Embryonic facial prominence (tissue), 1 donor: ENCODE measurements around the gene DNAH9.

ENCODE experiments used
- DNase-seq: peaks from one replicate; pipeline ENCODE4 v3.0.0-alpha.2; 2016; ENCODE audit errors: extremely low spot score

Gene DNAH9

GRCh38 chr17:11610999-11611566 is 12.8 kb downstream of the DNAH9 start:
- DNase-seq, result no peak

- no peak for DNase-seq
Measured at GRCh38 chr17:11612956-11613355, 14.7 kb downstream of the DNAH9 start.

DNA sequence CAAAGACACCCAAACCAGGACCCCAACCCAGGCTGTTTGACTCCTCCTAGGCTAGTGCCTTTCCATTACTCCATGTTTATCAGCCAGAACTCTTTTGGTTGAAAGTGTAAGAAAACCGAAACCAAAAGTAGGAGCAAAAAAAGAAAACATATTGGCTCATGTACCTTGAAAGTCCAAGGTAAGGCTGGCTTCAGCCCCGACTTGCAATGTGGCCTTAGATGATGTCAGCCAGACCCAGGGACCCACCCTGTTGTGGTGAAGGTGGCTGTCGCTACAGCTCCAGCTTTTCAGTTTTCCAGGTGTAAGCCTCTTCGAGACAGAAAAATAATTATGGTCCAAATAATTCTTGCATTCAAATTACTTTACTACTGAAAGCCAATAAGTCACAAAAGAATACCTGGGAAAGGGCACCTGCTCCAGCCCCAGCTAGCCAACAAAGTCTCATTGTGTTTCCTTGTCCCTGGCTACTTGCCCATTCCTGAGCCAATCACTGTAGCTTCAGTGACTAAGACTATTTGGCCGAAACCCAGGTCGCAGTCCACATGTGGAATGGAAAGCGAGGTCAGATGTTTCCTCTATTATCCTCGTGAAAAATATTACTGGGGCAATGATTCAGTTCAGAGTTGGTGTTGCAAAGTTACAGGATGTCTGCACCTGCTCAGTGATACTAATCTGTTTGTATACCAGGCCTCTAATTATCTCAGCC is 20.7 kb downstream of the DNAH9 start:
- DNase-seq, result no peak

DNA sequence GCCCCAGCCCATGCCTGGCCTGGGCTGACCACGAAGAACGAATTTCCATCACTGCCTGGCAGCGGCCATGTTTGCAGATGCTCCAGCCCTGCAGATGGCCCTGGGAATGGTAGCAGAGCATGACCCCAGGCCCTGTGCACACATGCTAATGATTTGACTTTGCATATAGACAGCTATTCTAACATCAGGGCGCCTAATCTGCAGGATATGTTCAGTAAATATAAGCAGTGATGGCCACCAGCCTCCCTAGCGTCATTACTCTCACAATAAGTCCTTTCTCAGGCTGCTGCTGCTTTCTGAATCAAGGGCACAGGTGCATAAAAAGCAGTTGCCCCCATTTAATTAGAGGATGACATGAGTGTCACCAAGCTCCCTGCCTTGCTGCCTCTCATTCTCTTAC is 24.2 kb downstream of the DNAH9 start:
- DNase-seq, result no peak

DNA sequence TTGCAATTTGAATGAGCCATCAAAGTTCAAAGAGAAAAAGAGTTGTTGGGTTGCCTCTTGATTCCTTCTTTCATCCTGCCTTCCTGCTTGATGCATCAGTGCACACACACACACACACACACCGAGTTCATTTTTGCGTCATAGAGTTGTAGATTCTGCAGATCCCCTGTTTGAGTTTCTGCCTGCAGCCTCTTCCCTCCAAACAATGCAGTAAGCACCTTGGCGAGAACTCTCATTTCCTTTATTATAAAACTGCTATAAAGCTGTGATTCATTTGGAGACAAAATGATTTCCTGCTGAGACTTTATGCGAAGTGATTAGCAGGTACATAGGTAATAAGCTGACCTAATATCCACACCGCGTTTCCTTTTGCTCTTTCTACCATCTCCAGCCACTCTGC is 26.7 kb downstream of the DNAH9 start:
- DNase-seq, result no peak

DNA sequence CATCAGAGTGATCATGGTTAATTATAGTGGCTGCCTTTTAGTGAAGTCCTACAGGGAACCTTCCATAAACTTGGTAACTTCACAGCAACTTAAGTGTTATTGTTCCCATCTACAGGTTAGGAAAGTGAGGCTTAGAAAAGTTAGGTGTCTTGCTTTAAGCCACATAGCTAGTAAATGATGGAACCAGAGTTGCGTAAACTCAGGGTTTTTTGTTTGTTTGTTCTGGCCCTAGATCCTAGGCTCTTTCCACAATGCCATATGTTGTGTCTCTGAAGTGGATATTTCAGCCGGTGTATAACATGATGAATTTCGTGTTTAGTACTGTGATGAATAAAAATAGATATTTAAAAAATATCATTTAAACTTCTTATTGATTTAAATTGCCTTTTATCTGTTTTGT is 27.6 kb downstream of the DNAH9 start:
- no peak for DNase-seq

GRCh38 chr17:11627301-11627940 is 29.2 kb downstream of the DNAH9 start:
- DNase-seq, result no peak

DNA sequence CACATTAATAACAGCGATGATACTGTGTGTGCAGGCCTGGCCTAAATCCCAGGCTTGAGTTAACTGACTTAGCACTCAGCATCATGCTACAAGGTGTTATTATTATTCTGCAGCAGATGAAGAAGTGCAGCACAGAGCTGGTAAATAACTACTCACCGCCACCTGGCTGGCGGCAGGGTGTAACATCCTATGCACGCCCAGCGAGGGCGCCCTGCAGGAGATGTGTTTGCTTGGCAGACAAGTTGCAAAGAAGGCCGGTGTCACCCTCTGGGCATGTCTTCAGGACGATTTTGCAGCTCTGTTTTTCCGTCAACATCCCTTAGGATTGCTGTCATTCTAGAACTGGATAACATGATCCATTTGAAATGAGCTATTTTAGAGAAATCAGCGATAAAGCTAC is 30.1 kb downstream of the DNAH9 start:
- DNase-seq, result no peak

GRCh38 chr17:11628831-11629230 is 30.6 kb downstream of the DNAH9 start:
- DNase-seq, result no peak

DNA sequence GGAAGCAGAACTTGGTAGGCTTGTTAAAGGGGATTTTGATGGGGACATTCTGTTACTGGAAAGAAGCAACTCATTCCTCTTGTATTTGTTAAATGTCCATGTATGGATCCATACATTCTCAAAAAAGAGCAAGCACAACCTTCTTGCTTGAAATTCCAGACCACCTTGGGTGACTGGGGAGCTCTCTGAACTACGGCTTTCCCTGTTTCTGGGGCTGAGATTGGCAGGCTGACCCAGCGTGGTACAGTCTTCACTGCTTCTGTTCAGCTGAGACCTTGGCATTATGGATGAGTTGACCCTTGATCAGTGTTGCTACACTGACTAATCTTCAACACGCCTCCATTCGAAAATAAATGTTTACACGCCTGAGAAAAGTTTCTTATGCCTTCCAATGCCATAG is 38.5 kb downstream of the DNAH9 start:
- no peak for DNase-seq

GRCh38 chr17:11637796-11638195 is 39.5 kb downstream of the DNAH9 start:
- DNase-seq, result no peak

DNA sequence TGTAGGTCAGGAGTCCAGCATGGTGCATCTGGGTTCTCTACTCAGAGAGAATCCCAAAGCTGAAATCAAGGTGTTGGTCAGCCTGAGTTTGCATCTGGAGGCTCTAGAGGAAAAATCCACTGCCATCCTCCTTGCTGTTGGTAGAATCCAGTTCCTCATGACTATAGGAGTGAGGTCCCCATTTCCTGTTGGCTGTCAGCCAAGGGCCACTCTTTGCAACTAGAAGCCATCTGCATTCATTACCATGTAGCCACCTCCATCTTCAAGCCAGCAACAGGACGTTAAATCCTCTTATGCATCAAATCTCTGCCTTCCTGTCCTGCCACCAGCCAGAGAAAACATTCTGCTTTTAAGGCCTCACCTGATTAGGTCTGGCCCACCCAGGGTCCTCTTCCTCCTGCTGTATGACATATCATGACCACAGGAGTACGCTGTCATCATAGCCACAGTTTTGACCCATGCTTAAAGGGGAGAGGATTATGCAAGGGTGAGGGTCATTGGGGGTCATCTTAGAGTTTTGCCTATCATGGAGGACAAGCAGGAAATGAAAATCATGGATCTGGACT is 40.5 kb downstream of the DNAH9 start:
- no peak for DNase-seq

DNA sequence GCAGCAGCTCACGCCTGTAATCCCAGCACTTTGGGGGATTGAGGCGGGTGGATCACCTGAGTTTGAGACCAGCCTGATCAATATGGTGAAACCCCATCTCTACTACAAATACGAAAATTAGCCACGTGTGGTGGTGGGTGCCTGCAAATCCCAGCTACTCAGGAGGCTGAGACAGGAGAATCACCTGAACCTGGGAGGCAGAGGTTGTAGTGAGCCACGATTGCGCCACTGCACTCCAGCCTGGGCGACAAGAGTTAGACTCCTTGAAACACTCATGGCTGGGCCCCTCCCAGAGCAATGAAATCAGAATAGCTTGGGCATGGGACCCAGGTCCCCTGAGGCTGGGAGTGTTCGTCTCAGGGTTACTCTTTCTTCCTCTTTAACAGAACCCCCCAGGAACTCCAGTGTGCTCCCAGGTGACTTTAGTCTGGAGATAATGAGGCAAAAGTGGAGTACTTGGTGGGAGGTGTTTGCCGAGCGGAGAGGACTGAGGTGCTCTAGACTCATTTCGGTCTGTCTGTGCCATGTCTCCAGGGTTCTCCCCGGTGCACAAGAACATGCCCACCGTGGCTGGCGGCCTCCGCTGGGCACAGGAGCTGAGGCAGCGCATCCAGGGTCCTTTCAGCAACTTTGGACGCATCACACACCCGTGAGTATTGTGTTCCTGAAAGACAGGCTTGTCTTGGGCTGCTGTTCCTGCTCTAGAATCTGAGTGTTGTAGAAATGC is 41.6 kb downstream of the DNAH9 start:
- no peak for DNase-seq

GRCh38 chr17:11640463-11640814 is 42.2 kb downstream of the DNAH9 start:
- DNase-seq, result no peak

DNA sequence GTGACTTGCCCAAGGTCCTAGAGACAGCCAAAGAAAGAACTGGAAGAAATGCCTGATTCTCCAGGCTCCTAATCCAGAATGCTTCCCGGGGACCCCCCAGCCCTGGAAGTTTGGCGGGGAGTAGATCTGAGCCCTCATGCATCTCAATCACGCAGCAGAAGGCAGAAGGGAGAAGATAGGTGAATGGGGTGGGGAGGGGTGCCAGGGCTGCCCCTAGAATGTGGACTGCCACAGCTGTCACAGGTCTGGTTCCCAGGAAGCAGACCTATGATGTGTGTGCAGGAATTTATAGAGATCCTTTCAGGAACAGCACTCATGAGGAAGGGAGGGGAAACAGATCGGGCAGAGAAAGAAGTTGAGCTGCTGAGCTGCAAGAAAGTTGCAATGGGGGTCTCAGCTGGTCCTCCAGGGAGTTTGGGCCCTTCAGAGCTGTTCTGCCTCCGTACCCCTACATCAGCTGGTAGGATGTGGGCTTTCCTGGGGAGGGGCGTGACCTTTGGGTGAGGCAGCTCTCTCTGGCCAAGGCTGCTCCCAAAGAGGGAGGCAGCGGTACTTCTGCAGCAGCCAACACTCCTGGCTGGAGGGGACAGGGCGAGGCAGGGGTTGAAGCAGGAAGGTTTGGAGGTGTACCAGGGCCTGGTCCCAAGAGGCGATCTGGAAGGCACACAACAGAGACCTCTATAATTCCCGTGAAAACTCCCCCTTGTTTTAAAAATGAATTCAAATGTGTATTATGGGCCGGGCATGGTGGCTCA is 43.4 kb downstream of the DNAH9 start:
- DNase-seq, result no peak

DNA sequence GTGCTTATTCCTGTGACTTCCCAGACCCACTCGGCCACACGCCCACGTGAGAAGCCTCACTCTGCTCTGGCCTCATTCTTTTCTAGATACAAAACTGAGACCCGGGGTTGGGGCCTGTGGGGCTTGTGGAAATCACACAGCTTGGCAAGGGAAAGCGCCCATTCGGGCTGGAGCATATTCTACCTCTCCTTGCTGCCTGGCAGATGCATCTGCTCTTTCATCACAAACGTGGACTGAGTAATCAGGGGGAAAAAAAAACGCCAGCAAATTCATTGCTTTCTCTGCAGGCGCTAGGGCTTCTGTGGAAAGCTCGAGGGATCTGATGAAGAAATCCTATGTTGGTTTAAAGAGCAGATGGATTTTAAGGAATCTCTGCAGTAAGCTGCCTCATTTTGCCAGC is 44.4 kb downstream of the DNAH9 start:
- DNase-seq, result no peak

- DNase-seq, result no peak
Measured at GRCh38 chr17:11643851-11644250, 45.6 kb downstream of the DNAH9 start.

GRCh38 chr17:11644265-11645212 is 46.3 kb downstream of the DNAH9 start:
- peak; percentile 63 for DNase-seq

- no peak for DNase-seq
Measured at GRCh38 chr17:11645426-11645825, 47.2 kb downstream of the DNAH9 start.

GRCh38 chr17:11651089-11651488 is 52.8 kb downstream of the DNAH9 start:
- no peak for DNase-seq

- DNase-seq, result no peak
Measured at GRCh38 chr17:11668618-11669017, 70.3 kb downstream of the DNAH9 start.
